ENCODE data around the gene AK6. TPM values are rescaled to one million over a fixed set of nuclear protein-coding genes. Genes with fewer than 3 reads are reported as not detected.
A peak's percentile ranks its signal among the peaks of the same experiment; 100 is the strongest.

Gene AK6
- total and polyA plus RNA-seq, 9 of the 15 experiments (the other 6 are each of a cell fraction or from before 2014, with no cell fraction given) = 84.6 to 669 (median 143) TPM

DNA sequence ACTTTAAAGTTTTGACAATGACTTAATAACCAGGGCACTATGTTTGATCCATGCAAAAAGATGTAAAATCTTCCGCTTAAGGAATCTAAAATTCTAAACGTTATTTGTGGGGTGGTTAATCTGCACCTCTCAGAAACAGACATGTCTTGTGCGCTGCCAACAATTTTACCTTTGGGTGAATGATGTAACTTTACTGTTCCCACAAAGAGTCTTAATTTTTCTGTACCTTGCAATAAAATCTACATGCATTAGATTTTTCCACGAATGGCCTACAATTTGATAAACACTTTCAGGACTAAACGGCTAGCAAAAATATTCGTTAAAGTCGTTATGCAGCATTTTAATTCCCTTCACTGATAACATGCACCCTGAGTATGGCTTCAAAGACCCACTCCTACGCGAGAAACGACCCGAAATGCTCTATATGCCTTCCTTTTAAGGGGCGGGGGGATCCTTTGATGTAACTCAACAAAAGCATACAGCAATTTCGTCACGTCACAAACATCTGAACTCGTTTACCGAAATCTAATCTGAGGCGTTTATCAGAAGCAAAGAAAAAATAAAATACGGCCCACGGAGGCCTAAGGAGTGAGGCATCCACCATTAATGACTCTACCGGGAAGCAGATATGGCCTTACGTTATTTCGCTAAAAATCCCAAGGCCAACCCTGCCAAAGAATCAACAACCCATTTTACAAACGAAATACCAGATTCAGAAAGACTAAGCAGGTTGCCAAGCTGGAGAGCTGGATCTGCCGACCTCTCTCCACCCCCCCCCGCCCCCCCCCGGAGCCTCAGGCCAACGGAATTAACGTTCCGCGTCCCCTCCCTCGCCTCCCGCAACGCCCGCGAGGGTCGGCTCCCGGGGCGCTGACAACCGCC, 621 bp downstream of the AK6 start (continued):
- 0 out of 2 replicates have a peak, but pooled peaks have one; percentile 22 for TF ChIP-seq TRIM25 (IDR thresholded peaks at IDR 0.05; ENCODE audit: borderline replicate concordance)
- peak; percentile 63 for TF ChIP-seq BRD9 (IDR thresholded peaks at IDR 0.05; ENCODE audit: low read depth, partially characterized antibody)
- no peak for TF ChIP-seq DACH1 (IDR thresholded peaks at IDR 0.05; ENCODE audit: partially characterized antibody)
- TF ChIP-seq PHF8 (IDR thresholded peaks at IDR 0.05; ENCODE audit: borderline replicate concordance, low read length) = peak; percentile 7; the same call in 1 of the 2 replicates
- TF ChIP-seq SOX6 (IDR thresholded peaks at IDR 0.05) = no peak
- peak; percentile 52; the same call in 1 of the 2 replicates for TF ChIP-seq ZNF263 (CRISPR knock-in tag; IDR thresholded peaks at IDR 0.05; ENCODE audit: borderline replicate concordance)
- TF ChIP-seq PRDM10 (IDR thresholded peaks at IDR 0.05; ENCODE audit: partially characterized antibody) = peak; percentile 5
- TF ChIP-seq L3MBTL2 (IDR thresholded peaks at IDR 0.05) = no peak
- TF ChIP-seq, protein P1, sequence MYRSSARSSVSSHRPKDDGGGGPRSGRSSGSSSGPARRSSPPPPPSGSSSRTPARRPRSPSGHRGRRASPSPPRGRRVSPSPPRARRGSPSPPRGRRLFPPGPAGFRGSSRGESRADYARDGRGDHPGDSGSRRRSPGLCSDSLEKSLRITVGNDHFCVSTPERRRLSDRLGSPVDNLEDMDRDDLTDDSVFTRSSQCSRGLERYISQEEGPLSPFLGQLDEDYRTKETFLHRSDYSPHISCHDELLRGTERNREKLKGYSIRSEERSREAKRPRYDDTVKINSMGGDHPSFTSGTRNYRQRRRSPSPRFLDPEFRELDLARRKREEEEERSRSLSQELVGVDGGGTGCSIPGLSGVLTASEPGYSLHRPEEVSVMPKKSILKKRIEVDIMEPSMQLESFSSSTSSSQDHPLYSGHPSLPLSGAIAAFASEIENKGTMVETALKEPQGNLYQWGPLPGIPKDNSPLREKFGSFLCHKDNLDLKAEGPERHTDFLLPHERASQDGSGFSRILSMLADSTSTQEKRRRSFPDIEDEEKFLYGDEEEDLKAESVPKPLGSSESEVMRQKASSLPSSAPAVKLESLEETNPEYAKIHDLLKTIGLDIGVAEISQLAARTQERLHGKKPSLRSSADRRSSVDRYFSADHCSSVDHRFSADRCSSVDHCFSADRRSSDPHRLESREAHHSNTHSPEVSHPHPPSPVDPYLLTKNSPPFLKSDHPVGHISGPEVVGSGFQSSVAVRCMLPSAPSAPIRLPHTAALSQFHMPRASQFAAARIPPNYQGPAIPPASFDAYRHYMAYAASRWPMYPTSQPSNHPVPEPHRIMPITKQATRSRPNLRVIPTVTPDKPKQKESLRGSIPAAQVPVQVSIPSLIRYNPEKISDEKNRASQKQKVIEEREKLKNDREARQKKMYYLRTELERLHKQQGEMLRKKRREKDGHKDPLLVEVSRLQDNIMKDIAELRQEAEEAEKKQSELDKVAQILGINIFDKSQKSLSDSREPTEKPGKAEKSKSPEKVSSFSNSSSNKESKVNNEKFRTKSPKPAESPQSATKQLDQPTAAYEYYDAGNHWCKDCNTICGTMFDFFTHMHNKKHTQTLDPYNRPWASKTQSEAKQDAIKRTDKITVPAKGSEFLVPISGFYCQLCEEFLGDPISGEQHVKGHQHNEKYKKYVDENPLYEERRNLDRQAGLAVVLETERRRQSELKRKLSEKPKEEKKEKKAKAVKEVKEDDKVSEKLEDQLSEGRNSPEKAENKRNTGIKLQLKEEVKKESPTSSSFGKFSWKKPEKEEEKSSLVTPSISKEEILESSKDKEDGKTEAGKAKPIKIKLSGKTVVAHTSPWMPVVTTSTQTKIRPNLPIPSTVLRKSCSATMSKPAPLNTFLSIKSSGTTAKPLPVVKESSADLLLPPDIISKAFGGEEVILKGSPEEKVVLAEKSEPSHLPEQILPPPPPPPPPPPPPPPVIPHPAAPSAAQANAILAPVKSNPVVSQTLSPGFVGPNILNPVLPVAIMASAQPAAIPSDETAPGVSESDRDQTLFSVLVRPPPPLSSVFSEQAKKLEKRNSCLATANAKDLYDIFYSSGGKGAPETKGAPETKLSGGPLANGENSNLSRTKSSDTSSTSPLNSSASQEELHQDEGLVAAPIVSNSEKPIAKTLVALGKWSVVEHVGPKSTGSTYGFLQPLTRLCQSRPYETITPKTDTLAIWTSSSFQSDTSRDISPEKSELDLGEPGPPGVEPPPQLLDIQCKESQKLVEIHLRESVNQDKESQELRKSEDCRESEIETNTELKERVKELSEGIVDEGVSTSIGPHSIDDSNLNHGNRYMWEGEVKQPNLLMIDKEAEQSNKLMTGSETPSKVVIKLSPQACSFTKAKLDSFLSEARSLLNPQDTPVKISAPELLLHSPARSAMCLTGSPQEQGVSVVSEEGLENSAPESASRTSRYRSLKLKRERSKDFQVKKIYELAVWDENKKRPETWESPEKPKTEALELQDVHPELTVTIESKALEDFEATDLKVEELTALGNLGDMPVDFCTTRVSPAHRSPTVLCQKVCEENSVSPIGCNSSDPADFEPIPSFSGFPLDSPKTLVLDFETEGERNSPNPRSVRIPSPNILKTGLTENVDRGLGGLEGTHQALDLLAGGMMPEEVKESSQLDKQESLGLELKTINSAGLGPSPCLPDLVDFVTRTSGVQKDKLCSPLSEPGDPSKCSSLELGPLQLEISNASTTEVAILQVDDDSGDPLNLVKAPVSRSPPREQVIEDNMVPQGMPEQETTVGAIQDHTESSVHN (IDR thresholded peaks at IDR 0.05; ENCODE audit: borderline replicate concordance in 1 of 2, low read depth in 1 of 2) = 0 out of 4 replicates have a peak, but pooled peaks of 1 of the 2 experiments have one; percentile 9
- TF ChIP-seq ZFX (CRISPR knock-in tag; IDR thresholded peaks at IDR 0.05) = no peak
- TF ChIP-seq POLR2AphosphoS5 (IDR thresholded peaks at IDR 0.05; ENCODE audit: control insufficient read depth, insufficient read depth, low read depth, low read length) = peak; percentile 12; the same call in 1 of the 2 replicates
- TF ChIP-seq KLF1 (tag; IDR thresholded peaks at IDR 0.05) = no peak

Data from K562 (cell line).